A673 (cell line): ENCODE data around the gene DOCK10.

Source experiments
- EZH2 ChIP-seq: fragments of 200-600 bp; sonication (generic); IDR thresholded peaks from 2 replicates; pipeline ENCODE4 v1.6.1; 2017; ENCODE audit warnings: borderline replicate concordance, low read depth, mild to moderate bottlenecking, mixed read lengths, antibody characterized with exemption, low read length; ENCODE audit not compliant: poor library complexity, severe bottlenecking
- TF ChIP-seq, protein P1 (sequence below): fragments of 300-800, 200-600 bp; sonication (generic); conservative IDR thresholded peaks from 2 replicates; pipeline ENCODE4 v1.5.1; 2017; ENCODE audit warnings: low read depth, mild to moderate bottlenecking, antibody characterized with exemption, low read length, moderate library complexity, mixed read lengths

DNA sequence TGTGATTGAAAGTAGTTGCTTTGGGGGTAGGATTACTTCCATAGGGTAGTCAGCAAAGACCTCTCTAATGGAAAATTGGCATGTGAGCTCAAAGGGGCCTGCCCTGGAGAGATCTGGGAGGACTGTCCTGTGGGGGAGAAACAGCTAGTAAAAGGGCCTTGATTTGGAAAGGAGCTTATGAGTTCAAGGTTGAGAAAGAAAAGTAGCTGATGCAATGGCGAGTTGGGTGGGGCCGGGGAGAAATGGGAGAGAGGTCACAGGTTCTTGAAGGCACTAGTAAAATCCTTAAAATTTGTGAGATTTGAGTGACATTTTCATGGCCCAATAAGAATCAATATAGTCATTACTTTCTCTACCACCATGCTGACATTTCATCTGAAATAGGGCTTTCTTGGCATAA is 244.1 kb downstream of the DOCK10 start:
- TF ChIP-seq, protein P1, sequence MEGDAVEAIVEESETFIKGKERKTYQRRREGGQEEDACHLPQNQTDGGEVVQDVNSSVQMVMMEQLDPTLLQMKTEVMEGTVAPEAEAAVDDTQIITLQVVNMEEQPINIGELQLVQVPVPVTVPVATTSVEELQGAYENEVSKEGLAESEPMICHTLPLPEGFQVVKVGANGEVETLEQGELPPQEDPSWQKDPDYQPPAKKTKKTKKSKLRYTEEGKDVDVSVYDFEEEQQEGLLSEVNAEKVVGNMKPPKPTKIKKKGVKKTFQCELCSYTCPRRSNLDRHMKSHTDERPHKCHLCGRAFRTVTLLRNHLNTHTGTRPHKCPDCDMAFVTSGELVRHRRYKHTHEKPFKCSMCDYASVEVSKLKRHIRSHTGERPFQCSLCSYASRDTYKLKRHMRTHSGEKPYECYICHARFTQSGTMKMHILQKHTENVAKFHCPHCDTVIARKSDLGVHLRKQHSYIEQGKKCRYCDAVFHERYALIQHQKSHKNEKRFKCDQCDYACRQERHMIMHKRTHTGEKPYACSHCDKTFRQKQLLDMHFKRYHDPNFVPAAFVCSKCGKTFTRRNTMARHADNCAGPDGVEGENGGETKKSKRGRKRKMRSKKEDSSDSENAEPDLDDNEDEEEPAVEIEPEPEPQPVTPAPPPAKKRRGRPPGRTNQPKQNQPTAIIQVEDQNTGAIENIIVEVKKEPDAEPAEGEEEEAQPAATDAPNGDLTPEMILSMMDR, result no peak
- no peak for TF ChIP-seq EZH2
